Ishikawa (cell line): ENCODE results near the gene ARHGAP22.
A peak's percentile ranks its signal among the peaks of the same experiment; 100 is the strongest.

Source experiments
- CEBPB ChIP-seq: IDR thresholded peaks from 2 replicates; pipeline ENCODE4 v1.6.1; 2012
- CREB1 ChIP-seq: IDR thresholded peaks from 2 replicates; pipeline ENCODE4 v1.6.1; 2012; ENCODE audit warnings: low read depth
- EGR1 ChIP-seq: IDR thresholded peaks from 2 replicates; pipeline ENCODE4 v1.6.1; 2012
- EP300 ChIP-seq: IDR thresholded peaks from 2 replicates; pipeline ENCODE4 v1.6.1; 2012; ENCODE audit warnings: borderline replicate concordance
- FOXM1 ChIP-seq: IDR thresholded peaks from 2 replicates; pipeline ENCODE4 v1.6.1; 2012; ENCODE audit warnings: low read depth, borderline replicate concordance
- MAX ChIP-seq: IDR thresholded peaks from 2 replicates; pipeline ENCODE4 v1.6.1; 2012
- NFIC ChIP-seq: IDR thresholded peaks from 2 replicates; pipeline ENCODE4 v1.6.1; 2012
- RAD21 ChIP-seq: IDR thresholded peaks from 2 replicates; pipeline ENCODE4 v1.6.1; 2012; ENCODE audit warnings: low read depth
- REST ChIP-seq: IDR thresholded peaks from 2 replicates; pipeline ENCODE4 v1.6.1; 2012; ENCODE audit warnings: low read depth, mild to moderate bottlenecking
- TAF1 ChIP-seq: IDR thresholded peaks from 2 replicates; pipeline ENCODE4 v1.6.1; 2012; ENCODE audit warnings: low read depth, mild to moderate bottlenecking
- TCF12 ChIP-seq: IDR thresholded peaks from 2 replicates; pipeline ENCODE4 v1.6.1; 2012; ENCODE audit warnings: low read depth
- TEAD4 ChIP-seq: IDR thresholded peaks from 2 replicates; pipeline ENCODE4 v1.6.1; 2012
- USF1 ChIP-seq: IDR thresholded peaks from 2 replicates; pipeline ENCODE4 v1.6.1; 2012
- YY1 ChIP-seq: IDR thresholded peaks from 2 replicates; pipeline ENCODE4 v1.6.1; 2012; ENCODE audit warnings: low read depth
- ZBTB7A ChIP-seq: IDR thresholded peaks from 2 replicates; pipeline ENCODE4 v1.6.1; 2012; ENCODE audit warnings: low read depth

ARHGAP22 gene

GRCh38 chr10:48446785-48447184, 158.1 kb downstream of the ARHGAP22 start:
- TF ChIP-seq TEAD4, result no peak
- no peak for TF ChIP-seq MAX
- no peak for TF ChIP-seq EP300
- no peak for TF ChIP-seq YY1
- no peak for TF ChIP-seq TAF1
- no peak for TF ChIP-seq CREB1
- TF ChIP-seq CEBPB, result no peak
- TF ChIP-seq REST, result no peak
- no peak for TF ChIP-seq EGR1
- no peak for TF ChIP-seq TCF12
- TF ChIP-seq ZBTB7A, result no peak

GRCh38 chr10:48445932-48446331, 158.9 kb downstream of the ARHGAP22 start:
- TF ChIP-seq YY1 (no peak), CREB1 (no peak), TAF1 (no peak), CEBPB (no peak), NFIC (no peak), ZBTB7A (no peak), FOXM1 (no peak), REST (no peak), MAX (no peak), USF1 (no peak), EGR1 (no peak), TEAD4 (no peak), EP300 (no peak), TCF12 (no peak), RAD21 (no peak)

GRCh38 chr10:48444861-48445841, 159.7 kb downstream of the ARHGAP22 start:
- no peak for TF ChIP-seq YY1
- TF ChIP-seq MAX, result peak; percentile 20; the same call in 1 of the 2 replicates
- TF ChIP-seq TEAD4, result peak; percentile 68
- no peak for TF ChIP-seq USF1
- peak; percentile 37; the same call in 1 of the 2 replicates for TF ChIP-seq ZBTB7A
- no peak for TF ChIP-seq EGR1
- TF ChIP-seq RAD21, result peak; percentile 34
- TF ChIP-seq CREB1, result no peak
- no peak for TF ChIP-seq TAF1
- TF ChIP-seq REST, result no peak
- peak; percentile 85 for TF ChIP-seq TCF12
- no peak for TF ChIP-seq FOXM1
- TF ChIP-seq NFIC, result peak; percentile 96
- no peak for TF ChIP-seq CEBPB
- TF ChIP-seq EP300, result peak; percentile 53

GRCh38 chr10:48444266-48444665, 160.6 kb downstream of the ARHGAP22 start:
- TF ChIP-seq TCF12, result peak; percentile 42; the same call in 1 of the 2 replicates
- no peak for TF ChIP-seq FOXM1
- no peak for TF ChIP-seq REST
- TF ChIP-seq USF1, result no peak
- no peak for TF ChIP-seq CEBPB
- peak; percentile 74 for TF ChIP-seq RAD21
- no peak for TF ChIP-seq TEAD4
- TF ChIP-seq YY1, result no peak
- TF ChIP-seq CREB1, result no peak
- peak; percentile 69 for TF ChIP-seq NFIC
